ENCODE data around the gene LACTBL1. TPM values are rescaled to one million over a fixed set of nuclear protein-coding genes. Genes with fewer than 3 reads are reported as not detected.

LACTBL1 gene
- total and polyA plus RNA-seq, 2 experiments from 2014 or later = not detected

DNA sequence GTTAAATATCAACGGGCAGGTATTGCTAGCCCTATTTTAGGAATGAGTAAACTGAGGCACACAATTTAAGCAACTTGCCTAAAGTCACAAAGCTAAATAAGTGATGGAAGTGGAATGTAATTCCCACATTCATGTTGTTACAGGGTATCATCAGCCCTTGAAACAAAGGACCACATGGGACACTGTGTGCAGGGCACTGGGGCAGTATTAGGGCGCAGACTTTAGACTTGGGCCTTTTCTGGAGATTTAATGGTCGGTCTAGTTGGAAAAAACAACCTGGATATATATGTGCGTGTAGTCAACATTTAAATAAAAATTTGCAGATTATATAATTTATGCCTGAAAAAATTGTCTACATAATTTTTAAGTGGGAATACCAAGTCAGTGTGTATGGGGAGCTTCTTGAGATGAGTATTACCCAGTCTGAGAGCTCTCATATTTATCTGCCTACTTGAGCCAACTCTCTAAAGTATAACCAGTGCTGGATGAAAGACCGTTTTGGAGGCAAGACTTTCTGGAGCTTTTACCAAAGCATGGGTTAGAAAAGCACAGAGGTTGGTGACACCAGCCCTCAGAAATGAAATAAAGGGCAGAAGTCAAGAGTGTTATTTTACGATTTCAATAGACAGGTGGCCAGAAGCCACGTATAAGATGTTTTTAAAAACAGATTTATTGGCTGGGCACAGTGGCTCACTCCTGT lies 48.2 kb upstream of the LACTBL1 start:
- Histone ChIP-seq H3K4me3 (peak overlapping the region; percentile 84), H4K20me1 (replicated peaks; ENCODE audit: insufficient read depth) (peaks cover 47% of the 10 kb centered on the region), H3K79me2 (replicated peaks; ENCODE audit: insufficient read depth) (peaks cover 65% of the 10 kb centered on the region), H3K27me3 (ENCODE audit: insufficient read depth) (no peaks in the 10 kb centered on the region), H3K9me2 (ENCODE audit: insufficient read depth) (no peaks in the 10 kb centered on the region), H3K27ac (ENCODE audit: low read depth) (peak overlapping the region; percentile 92; the same call in 1 of the 2 replicates), H3K36me3 (ENCODE audit: insufficient read depth) (peaks cover 6% of the 10 kb centered on the region; the same call in 1 of the 2 replicates), H3K4me2 (peak overlapping the region; percentile 90), H2AFZ (no peak overlapping the region), H3F3A (replicated peaks; ENCODE audit: low read depth) (no peaks in the 10 kb centered on the region), H3K4me1 (ENCODE audit: insufficient read depth) (peaks cover 6% of the 10 kb centered on the region; the same call in 1 of the 2 replicates)
- DNase-seq (ENCODE audit: low spot score) (peak; percentile 26), ATAC-seq (peak; percentile 7; the same call in 1 of the 3 replicates)
- Mint-ChIP-seq H3K4me1 (peaks cover 17% of the 10 kb centered on the region), H3K36me3 (ENCODE audit: low read depth) (peaks cover 40% of the 10 kb centered on the region), H3K9me3 (peaks cover 27% of the 10 kb centered on the region), H3K27ac (peak overlapping the region; percentile 95; the same call in 1 of the 2 replicates), H3K27me3 (ENCODE audit: insufficient read depth, low read depth, poor library complexity) (no peaks in the 10 kb centered on the region), H3K4me3 (peak overlapping the region; percentile 92)
- TF ChIP-seq ZNF331 (CRISPR knock-in tag; IDR thresholded peaks at IDR 0.05; ENCODE audit: low read depth) (no peak), STAT1 (IDR thresholded peaks at IDR 0.05; ENCODE audit: unreplicated experiment) (no peak), CTCF (conservative IDR thresholded peaks at IDR 0.05; ENCODE audit: low read depth in 2 of 2) (no peak), POLR2AphosphoS5 (IDR thresholded peaks at IDR 0.05; ENCODE audit: low read depth) (no peak)
- TF ChIP-seq, protein P1, sequence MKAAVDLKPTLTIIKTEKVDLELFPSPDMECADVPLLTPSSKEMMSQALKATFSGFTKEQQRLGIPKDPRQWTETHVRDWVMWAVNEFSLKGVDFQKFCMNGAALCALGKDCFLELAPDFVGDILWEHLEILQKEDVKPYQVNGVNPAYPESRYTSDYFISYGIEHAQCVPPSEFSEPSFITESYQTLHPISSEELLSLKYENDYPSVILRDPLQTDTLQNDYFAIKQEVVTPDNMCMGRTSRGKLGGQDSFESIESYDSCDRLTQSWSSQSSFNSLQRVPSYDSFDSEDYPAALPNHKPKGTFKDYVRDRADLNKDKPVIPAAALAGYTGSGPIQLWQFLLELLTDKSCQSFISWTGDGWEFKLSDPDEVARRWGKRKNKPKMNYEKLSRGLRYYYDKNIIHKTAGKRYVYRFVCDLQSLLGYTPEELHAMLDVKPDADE (IDR thresholded peaks at IDR 0.05) = no peak

- peak overlapping the region; percentile 90 for H3K4me2 ChIP-seq
- peak overlapping the region; percentile 92 for H3K27ac ChIP-seq (ENCODE audit: low read depth)
- Mint-ChIP-seq H3K9me3 (peaks cover 27% of the 10 kb centered on the region), H3K4me1 (peaks cover 14% of the 10 kb centered on the region), H3K4me3 (peak overlapping the region; percentile 92), H3K27ac (peak overlapping the region; percentile 95), H3K36me3 (ENCODE audit: low read depth) (peaks cover 40% of the 10 kb centered on the region), H3K27me3 (ENCODE audit: insufficient read depth, low read depth, poor library complexity) (no peaks in the 10 kb centered on the region)
- peaks cover 6% of the 10 kb centered on the region; the same call in 1 of the 2 replicates for H3K36me3 ChIP-seq (ENCODE audit: insufficient read depth)
- peak overlapping the region; percentile 84 for H3K4me3 ChIP-seq
- H3K79me2 ChIP-seq (replicated peaks; ENCODE audit: insufficient read depth) = peaks cover 57% of the 10 kb centered on the region
- ATAC-seq (peak; percentile 65), DNase-seq (ENCODE audit: low spot score) (peak; percentile 60)
- H3K9me2 ChIP-seq (ENCODE audit: insufficient read depth) = no peaks in the 10 kb centered on the region
- H3K4me1 ChIP-seq (ENCODE audit: insufficient read depth) = peaks cover 6% of the 10 kb centered on the region; the same call in 1 of the 2 replicates
- H3F3A ChIP-seq (replicated peaks; ENCODE audit: low read depth) = no peaks in the 10 kb centered on the region
- no peaks in the 10 kb centered on the region for H3K27me3 ChIP-seq (ENCODE audit: insufficient read depth)
- peaks cover 41% of the 10 kb centered on the region for H4K20me1 ChIP-seq (replicated peaks; ENCODE audit: insufficient read depth)
- peak overlapping the region; percentile 77 for H2AFZ ChIP-seq
- TF ChIP-seq POLR2AphosphoS5 (IDR thresholded peaks at IDR 0.05; ENCODE audit: low read depth) = no peak
- no peak for TF ChIP-seq STAT1 (IDR thresholded peaks at IDR 0.05; ENCODE audit: unreplicated experiment)
- TF ChIP-seq ZNF331 (CRISPR knock-in tag; IDR thresholded peaks at IDR 0.05; ENCODE audit: low read depth) = no peak
- TF ChIP-seq CTCF (conservative IDR thresholded peaks at IDR 0.05; ENCODE audit: low read depth in 2 of 2) = no peak
- no peak for TF ChIP-seq ZNF114 (CRISPR knock-in tag; IDR thresholded peaks at IDR 0.05)
- no peak for TF ChIP-seq CREB1 (CRISPR knock-in tag; IDR thresholded peaks at IDR 0.05; ENCODE audit: low read depth)
- no peak for TF ChIP-seq EZH2phosphoT487 (IDR thresholded peaks at IDR 0.05; ENCODE audit: unreplicated experiment)
- TF ChIP-seq REST (IDR thresholded peaks at IDR 0.05; ENCODE audit: unreplicated experiment) = no peak
- no peak for TF ChIP-seq NANOG (IDR thresholded peaks at IDR 0.05; ENCODE audit: borderline replicate concordance)
- TF ChIP-seq JUNB (IDR thresholded peaks at IDR 0.05; ENCODE audit: unreplicated experiment) = no peak
- no peak for TF ChIP-seq EZH2 (IDR thresholded peaks at IDR 0.05; ENCODE audit: low read depth, unreplicated experiment)
Observed at GRCh38 chr1:23019863-23020625, 47.4 kb upstream of the LACTBL1 start.
